Neural cell (in vitro differentiated cells): ENCODE data around the gene OR10G6.

ENCODE experiments used
- EP300 ChIP-seq: fragments of 450-650 bp; conservative IDR thresholded peaks from 2 replicates; pipeline ENCODE4 v1.6.1; 2014; ENCODE audit warnings: antibody characterized with exemption, mild to moderate bottlenecking, moderate library complexity; ENCODE audit not compliant: poor library complexity, severe bottlenecking
- EZH2 ChIP-seq: fragments of 200-600, 300-800 bp; shearing (Covaris generic), sonication (generic); IDR thresholded peaks from 2 replicates; pipeline ENCODE4 v1.6.1; 2014; ENCODE audit warnings: antibody characterized with exemption, low read length, borderline replicate concordance, mild to moderate bottlenecking; ENCODE audit not compliant: insufficient read depth, poor library complexity, severe bottlenecking
- MXI1 ChIP-seq: fragments of 450-650 bp; conservative IDR thresholded peaks from 2 replicates; pipeline ENCODE4 v1.6.1; 2014; ENCODE audit warnings: antibody characterized with exemption, mild to moderate bottlenecking; ENCODE audit not compliant: poor library complexity, severe bottlenecking
- POLR2AphosphoS5 ChIP-seq: IDR thresholded peaks from 2 replicates; pipeline ENCODE4 v1.6.1; 2012
- RAD21 ChIP-seq: fragments of 450-650 bp; conservative IDR thresholded peaks from 2 replicates; pipeline ENCODE4 v1.6.1; 2014; ENCODE audit warnings: antibody characterized with exemption, mild to moderate bottlenecking, moderate library complexity
- REST ChIP-seq: IDR thresholded peaks from 2 replicates; pipeline ENCODE4 v1.6.1; 2012; ENCODE audit warnings: borderline replicate concordance
- TAF1 ChIP-seq: IDR thresholded peaks from 2 replicates; pipeline ENCODE4 v1.6.1; 2012; ENCODE audit warnings: low read depth
- TF ChIP-seq, protein P1 (sequence below): fragments of 450-650 bp; IDR thresholded peaks from 2 replicates; pipeline ENCODE4 v1.5.1; 2014; ENCODE audit warnings: antibody characterized with exemption, mild to moderate bottlenecking, moderate library complexity; ENCODE audit not compliant: poor library complexity, severe bottlenecking

DNA sequence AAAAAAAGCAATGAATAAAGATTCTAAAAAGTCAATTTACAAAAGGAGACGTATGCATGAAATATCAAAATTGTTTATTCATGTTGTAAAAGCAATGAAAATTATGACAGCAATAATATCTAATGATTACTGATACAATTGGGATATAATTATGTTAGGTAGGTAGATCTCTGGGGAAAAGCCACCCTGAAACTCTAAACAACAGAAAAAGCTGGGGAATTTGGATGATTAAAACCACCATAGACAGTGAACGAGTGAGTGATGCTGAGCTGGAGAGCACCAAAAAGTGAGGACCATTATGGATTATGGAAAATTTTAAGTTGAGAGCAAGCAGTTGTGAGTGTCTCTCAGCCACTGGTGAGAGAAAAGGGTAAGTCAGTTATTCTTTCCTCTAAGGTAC lies 31.5 kb upstream of the OR10G6 start, which contains the start of gene OR10G8:
- TF ChIP-seq, protein P1, sequence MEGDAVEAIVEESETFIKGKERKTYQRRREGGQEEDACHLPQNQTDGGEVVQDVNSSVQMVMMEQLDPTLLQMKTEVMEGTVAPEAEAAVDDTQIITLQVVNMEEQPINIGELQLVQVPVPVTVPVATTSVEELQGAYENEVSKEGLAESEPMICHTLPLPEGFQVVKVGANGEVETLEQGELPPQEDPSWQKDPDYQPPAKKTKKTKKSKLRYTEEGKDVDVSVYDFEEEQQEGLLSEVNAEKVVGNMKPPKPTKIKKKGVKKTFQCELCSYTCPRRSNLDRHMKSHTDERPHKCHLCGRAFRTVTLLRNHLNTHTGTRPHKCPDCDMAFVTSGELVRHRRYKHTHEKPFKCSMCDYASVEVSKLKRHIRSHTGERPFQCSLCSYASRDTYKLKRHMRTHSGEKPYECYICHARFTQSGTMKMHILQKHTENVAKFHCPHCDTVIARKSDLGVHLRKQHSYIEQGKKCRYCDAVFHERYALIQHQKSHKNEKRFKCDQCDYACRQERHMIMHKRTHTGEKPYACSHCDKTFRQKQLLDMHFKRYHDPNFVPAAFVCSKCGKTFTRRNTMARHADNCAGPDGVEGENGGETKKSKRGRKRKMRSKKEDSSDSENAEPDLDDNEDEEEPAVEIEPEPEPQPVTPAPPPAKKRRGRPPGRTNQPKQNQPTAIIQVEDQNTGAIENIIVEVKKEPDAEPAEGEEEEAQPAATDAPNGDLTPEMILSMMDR = no peak
- TF ChIP-seq POLR2AphosphoS5 (no peak), RAD21 (no peak), MXI1 (no peak), REST (no peak), TAF1 (no peak), EZH2 (no peak), EP300 (no peak)
